ENCODE results near the gene ZBTB47.

DNA sequence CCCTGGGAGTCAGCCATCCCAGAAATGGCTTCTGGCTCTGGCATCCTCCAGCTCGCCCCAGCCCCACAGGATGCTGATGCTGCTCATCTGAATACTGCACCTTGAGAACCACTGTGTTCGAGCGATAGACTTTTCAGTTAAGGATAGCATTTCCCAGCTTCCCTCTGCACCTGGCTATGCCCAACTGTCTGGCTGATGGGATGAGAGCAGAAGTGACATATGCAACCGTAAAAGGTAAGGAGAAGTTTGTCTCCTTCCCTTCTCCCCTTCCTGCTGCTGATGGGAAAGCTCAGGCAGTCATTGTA is 58.8 kb downstream of the ZBTB47 start:
- TF ChIP-seq, protein P1, sequence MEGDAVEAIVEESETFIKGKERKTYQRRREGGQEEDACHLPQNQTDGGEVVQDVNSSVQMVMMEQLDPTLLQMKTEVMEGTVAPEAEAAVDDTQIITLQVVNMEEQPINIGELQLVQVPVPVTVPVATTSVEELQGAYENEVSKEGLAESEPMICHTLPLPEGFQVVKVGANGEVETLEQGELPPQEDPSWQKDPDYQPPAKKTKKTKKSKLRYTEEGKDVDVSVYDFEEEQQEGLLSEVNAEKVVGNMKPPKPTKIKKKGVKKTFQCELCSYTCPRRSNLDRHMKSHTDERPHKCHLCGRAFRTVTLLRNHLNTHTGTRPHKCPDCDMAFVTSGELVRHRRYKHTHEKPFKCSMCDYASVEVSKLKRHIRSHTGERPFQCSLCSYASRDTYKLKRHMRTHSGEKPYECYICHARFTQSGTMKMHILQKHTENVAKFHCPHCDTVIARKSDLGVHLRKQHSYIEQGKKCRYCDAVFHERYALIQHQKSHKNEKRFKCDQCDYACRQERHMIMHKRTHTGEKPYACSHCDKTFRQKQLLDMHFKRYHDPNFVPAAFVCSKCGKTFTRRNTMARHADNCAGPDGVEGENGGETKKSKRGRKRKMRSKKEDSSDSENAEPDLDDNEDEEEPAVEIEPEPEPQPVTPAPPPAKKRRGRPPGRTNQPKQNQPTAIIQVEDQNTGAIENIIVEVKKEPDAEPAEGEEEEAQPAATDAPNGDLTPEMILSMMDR (IDR thresholded peaks at IDR 0.05): no peak
- TF ChIP-seq EZH2 (IDR thresholded peaks at IDR 0.05): no peak

Measured in neural progenitor cell (in vitro differentiated cells).